DMS53 (cell line): ENCODE measurements around the gene COL18A1.

ENCODE experiments used
- DNase-seq: peaks from one replicate; lab custom pipeline; 2025; lab: John Stamatoyannopoulos, UW

The COL18A1 gene

GRCh38 chr21:45414396-45415187 lies 9.6 kb downstream of the COL18A1 start:
- no peak for DNase-seq

GRCh38 chr21:45415188-45415942 lies 10.4 kb downstream of the COL18A1 start:
- DNase-seq: no peak

GRCh38 chr21:45415943-45416611 lies 11.1 kb downstream of the COL18A1 start:
- DNase-seq: no peak

GRCh38 chr21:45416620-45417019 lies 11.7 kb downstream of the COL18A1 start:
- DNase-seq: no peak

- no peak for DNase-seq
Observed at GRCh38 chr21:45417256-45417950, 12.4 kb downstream of the COL18A1 start.

- DNase-seq: no peak
Observed at GRCh38 chr21:45417951-45418300, 13.0 kb downstream of the COL18A1 start.

GRCh38 chr21:45418301-45419071 lies 13.5 kb downstream of the COL18A1 start:
- DNase-seq: peak; percentile 16

- no peak for DNase-seq
Observed at GRCh38 chr21:45419162-45419561, 14.2 kb downstream of the COL18A1 start.

- no peak for DNase-seq
Observed at GRCh38 chr21:45420061-45421041, 15.4 kb downstream of the COL18A1 start.

GRCh38 chr21:45421071-45421845 lies 16.3 kb downstream of the COL18A1 start:
- peak; percentile 30 for DNase-seq

- DNase-seq: no peak
Observed at GRCh38 chr21:45421846-45422775, 17.1 kb downstream of the COL18A1 start.

- DNase-seq: no peak
Observed at GRCh38 chr21:45423201-45423955, 18.4 kb downstream of the COL18A1 start.

- DNase-seq: no peak
Observed at GRCh38 chr21:45423968-45424853, 19.2 kb downstream of the COL18A1 start.

GRCh38 chr21:45424854-45425795 lies 20.2 kb downstream of the COL18A1 start:
- DNase-seq: no peak
